ENCODE results near the gene PHACTR3. TPM values are rescaled to one million over a fixed set of nuclear protein-coding genes. Genes with fewer than 3 reads are reported as not detected.

PHACTR3 gene
- total RNA-seq, 4 donors from 2014 or later, result 0.26 to 3.2 (median 0.57) TPM

DNA sequence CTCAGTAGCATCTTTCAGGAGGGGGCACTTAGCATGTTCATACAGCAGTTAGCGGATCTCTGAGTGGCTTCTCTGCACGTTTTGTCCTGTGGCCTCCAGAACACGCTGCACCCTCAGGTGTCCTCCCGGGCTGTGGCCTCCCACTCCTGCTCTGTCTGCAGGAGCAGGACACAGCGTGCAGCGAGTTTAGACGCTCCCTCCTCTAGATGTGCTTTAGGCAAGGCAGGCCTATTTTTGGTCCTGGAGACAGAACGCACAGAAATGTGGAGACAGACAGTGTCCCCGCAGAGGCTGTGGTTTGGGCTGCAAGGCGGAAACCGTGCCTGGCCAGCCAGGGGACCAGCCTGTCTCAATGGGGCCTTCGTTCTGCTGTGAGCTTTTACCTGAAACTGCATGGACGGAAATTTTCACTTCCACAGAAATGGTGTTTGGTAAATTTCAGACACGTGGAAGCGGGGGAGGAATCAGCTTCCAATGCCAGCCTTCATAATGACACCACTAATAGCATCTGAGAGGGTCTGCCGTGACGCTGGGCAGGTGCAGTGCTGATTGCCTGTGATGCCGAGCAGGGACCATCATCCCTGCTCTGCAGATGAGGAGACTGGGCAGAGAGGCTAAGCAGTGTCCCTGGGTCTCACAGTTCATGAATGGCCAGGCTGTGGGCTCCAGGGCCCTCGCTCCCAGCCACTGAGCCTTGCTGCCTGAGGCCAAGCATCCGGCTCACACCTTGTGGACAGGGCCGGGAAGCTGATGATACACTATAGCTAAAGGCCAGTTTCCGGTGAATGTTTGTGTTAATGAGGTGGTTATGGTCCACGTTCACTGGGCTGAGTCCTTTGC lies 208.2 kb downstream of the PHACTR3 start:
- peak; percentile 2 to 4 for DNase-seq
- Histone ChIP-seq H3K4me1 (no peaks in the 10 kb centered on the region), H3K9me3 (no peaks in the 10 kb centered on the region), H3K4me3 (no peak overlapping the region), H3K27ac (no peak overlapping the region), H3K36me3 (no peaks in the 10 kb centered on the region), H3K27me3 (no peaks in the 10 kb centered on the region)
- intact Hi-C loops (cut with DNase I; ENCODE audit: low total_unique reads), result no loop called here
- TF ChIP-seq, protein P1, sequence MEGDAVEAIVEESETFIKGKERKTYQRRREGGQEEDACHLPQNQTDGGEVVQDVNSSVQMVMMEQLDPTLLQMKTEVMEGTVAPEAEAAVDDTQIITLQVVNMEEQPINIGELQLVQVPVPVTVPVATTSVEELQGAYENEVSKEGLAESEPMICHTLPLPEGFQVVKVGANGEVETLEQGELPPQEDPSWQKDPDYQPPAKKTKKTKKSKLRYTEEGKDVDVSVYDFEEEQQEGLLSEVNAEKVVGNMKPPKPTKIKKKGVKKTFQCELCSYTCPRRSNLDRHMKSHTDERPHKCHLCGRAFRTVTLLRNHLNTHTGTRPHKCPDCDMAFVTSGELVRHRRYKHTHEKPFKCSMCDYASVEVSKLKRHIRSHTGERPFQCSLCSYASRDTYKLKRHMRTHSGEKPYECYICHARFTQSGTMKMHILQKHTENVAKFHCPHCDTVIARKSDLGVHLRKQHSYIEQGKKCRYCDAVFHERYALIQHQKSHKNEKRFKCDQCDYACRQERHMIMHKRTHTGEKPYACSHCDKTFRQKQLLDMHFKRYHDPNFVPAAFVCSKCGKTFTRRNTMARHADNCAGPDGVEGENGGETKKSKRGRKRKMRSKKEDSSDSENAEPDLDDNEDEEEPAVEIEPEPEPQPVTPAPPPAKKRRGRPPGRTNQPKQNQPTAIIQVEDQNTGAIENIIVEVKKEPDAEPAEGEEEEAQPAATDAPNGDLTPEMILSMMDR (IDR thresholded peaks at IDR 0.05), result no peak
- TF ChIP-seq POLR2A (IDR thresholded peaks at IDR 0.05), result no peak

DNA sequence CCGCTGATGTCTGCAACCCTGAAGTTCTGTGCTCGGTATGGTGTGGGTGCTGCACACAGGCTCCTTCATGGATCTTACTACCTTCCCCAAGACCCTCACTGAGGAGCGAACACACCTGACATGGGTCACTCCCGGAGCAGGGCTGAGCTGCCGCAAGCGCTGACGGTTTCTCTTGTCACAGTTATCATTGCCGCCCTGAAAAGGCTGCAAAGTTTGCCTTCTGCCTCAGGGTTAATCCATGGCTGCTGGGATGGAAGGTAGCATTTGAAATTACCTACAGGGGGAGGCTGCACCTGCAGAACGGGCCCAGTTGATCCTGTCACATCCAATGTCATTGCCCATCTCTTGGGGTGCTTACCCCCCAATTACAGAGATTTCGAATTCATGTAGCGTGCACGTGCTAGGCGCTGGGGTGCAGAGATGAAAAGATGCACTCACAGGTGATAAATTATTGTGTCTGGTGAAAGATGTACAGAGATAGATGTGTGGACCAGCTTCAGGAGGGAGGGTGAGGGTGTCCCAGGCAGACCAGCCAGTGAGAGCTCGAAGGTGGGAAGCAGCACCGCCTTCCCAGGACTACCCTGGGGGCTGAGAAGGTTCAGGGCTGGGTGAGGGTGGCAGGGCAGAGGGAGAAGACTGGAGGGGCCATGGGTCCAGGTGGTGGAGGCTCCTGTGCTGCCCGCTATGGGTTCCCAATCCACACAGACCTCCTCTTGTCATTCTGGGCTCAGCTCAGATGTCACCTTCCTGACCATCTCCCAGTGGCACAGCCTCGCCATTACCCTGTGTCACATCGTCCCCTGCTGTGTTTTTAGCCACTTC lies 209.0 kb downstream of the PHACTR3 start:
- H3K4me1 ChIP-seq, result no peaks in the 10 kb centered on the region
- H3K9me3 ChIP-seq, result no peaks in the 10 kb centered on the region
- no peak for TF ChIP-seq POLR2A (IDR thresholded peaks at IDR 0.05)
- no peaks in the 10 kb centered on the region for H3K36me3 ChIP-seq
- H3K27ac ChIP-seq, result no peak overlapping the region
- H3K4me3 ChIP-seq, result no peak overlapping the region
- intact Hi-C loops (cut with DNase I; ENCODE audit: low total_unique reads), result no loop called here
- DNase-seq, result peak in 1 of 2 donors; percentile 2
- H3K27me3 ChIP-seq, result no peaks in the 10 kb centered on the region

DNA sequence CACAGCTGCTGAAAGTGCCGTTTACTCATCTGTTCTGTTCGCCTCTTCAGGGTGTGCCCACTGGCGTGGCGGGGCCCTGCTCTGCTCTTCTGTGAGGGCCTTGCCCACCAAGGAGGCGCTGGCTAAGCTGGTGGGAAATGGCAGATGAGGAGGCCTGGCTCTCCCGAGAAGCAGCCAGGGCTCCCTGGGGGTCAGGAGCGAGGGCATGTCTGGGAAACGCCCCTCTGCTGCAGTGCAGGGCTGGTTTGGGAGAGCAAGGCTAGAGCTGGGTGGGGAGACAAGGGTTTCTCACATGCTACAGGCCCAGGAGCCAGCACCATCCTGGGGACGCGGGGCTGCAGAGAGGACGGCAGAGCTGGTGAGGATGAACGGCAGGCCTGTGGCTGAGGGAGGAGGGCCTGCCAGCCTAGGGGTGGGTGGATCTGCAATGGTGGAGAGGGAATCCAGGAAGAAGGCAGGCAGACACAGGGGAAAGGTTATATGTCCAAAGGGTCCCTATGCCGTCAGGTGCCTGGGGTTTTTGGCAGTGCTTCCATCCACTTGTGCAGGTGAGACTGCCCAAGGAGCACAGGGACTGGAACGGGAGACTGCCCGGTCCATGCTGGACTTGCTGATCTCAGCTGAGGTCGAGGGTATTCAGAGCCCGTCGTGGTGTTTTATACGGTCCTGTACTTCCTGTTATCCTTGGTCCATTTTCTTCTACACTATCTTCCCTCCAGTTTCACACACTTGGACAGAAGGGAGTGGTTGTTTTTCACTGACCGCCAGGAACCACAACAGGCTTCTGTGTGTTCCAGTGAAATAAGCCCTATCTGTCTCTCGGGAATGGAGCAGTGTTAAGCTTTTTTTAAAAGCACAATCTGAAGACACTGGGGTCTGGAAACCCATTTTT lies 209.9 kb downstream of the PHACTR3 start:
- intact Hi-C loops (cut with DNase I; ENCODE audit: low total_unique reads), result no loop called here
- Histone ChIP-seq H3K27me3 (no peaks in the 10 kb centered on the region), H3K4me3 (no peak overlapping the region), H3K27ac (no peak overlapping the region), H3K4me1 (no peaks in the 10 kb centered on the region), H3K9me3 (no peaks in the 10 kb centered on the region), H3K36me3 (no peaks in the 10 kb centered on the region)
- DNase-seq, result no peak
- no peak for TF ChIP-seq POLR2A (IDR thresholded peaks at IDR 0.05)
- TF ChIP-seq, protein P1 (IDR thresholded peaks at IDR 0.05), result no peak

DNA sequence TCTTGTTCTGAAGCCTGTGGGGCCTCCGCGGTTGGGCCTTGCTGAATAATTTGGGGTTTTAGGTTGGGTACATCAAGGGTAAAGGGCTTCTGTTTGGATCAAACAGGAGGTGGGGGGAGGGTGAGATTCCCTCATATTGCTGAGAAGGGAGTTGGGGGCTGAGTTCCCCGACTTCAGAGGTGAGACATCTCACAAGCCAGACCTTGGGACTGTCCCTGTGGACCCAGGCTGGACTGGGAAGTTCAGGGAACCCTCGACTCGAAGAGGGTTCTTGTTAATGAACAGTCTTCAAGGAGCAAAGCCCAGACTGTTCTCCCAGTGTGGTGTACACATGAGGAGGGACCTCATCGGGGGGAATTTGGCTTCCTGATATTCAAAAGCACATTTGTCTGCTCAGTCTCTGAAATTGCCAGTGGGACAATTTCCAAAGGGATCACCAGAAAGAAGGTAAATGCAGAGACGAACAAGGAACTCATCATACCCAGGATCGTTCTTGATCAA lies 210.6 kb downstream of the PHACTR3 start:
- Histone ChIP-seq H3K36me3 (no peaks in the 10 kb centered on the region), H3K9me3 (no peaks in the 10 kb centered on the region), H3K4me1 (no peaks in the 10 kb centered on the region), H3K27ac (no peak overlapping the region), H3K4me3 (no peak overlapping the region), H3K27me3 (no peaks in the 10 kb centered on the region)
- no peak for DNase-seq
- TF ChIP-seq POLR2A (IDR thresholded peaks at IDR 0.05), result no peak
- TF ChIP-seq, protein P1 (IDR thresholded peaks at IDR 0.05), result no peak
- intact Hi-C loops (cut with DNase I; ENCODE audit: low total_unique reads), result no loop called here

DNA sequence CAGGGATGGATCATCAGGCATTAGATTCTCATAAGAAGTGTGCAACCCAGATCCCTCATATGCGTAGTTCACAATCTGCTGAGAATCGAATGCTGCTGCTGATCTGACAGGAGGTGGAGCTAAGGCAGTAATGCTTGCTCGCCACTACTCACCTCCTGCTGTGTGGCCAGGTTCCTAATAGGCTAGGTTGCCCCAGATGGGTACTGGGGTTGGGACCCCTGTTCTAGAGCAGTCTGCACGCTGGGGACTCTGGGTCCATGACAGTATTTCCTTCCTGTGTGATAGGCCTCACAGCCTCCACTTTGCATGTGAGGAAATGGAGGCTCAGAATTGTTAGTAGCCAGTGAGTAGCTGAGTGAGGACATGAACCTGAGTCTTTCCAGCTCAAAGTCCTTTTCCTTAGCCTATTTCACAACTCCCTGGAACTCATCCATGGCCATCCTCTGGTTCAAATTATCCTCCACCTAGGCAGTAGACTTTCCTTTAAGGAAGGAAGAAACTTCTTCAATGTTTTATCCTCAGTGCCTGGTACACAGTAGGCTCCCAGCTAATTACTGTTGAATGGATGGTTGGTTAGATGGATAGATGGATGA lies 211.9 kb downstream of the PHACTR3 start:
- Histone ChIP-seq H3K4me3 (no peak overlapping the region), H3K36me3 (no peaks in the 10 kb centered on the region), H3K27me3 (no peaks in the 10 kb centered on the region), H3K4me1 (peaks cover 0 to 1% of the 10 kb centered on the region in 2 donors), H3K9me3 (no peaks in the 10 kb centered on the region), H3K27ac (no peak overlapping the region)
- TF ChIP-seq POLR2A (IDR thresholded peaks at IDR 0.05), result no peak
- TF ChIP-seq, protein P1 (IDR thresholded peaks at IDR 0.05), result no peak
- intact Hi-C loops (cut with DNase I; ENCODE audit: low total_unique reads), result no loop called here
- DNase-seq, result no peak
